Hepatocyte (in vitro differentiated cells): Measurements from ENCODE around the gene AAR2. TPM values are rescaled to one million over a fixed set of nuclear protein-coding genes. Genes with fewer than 3 reads are reported as not detected.

Experiments
- DNase-seq: peaks from one replicate; pipeline ENCODE4 v3.0.0-alpha.2; 2016; ENCODE audit warnings: low spot score
- H2AFZ ChIP-seq: fragments of 200-600 bp; sonication (generic); 2 replicates; pipeline ENCODE4 v1.6.0; 2016; ENCODE audit warnings: antibody characterized with exemption, mild to moderate bottlenecking
- H3K27ac ChIP-seq: fragments of 200-600 bp; sonication (generic); 2 replicates; pipeline ENCODE4 v1.5.1; 2016; ENCODE audit warnings: mild to moderate bottlenecking
- H3K27me3 ChIP-seq: fragments of 200-600 bp; sonication (generic); 2 replicates; pipeline ENCODE4 v1.6.1; 2016
- H3K36me3 ChIP-seq: fragments of 200-600 bp; sonication (generic); replicated peaks from 2 replicates; pipeline ENCODE4 v1.5.1; 2016; ENCODE audit warnings: low read depth; ENCODE audit not compliant: insufficient read depth
- H3K4me1 ChIP-seq: fragments of 200-600 bp; sonication (generic); 2 replicates; pipeline ENCODE4 v1.5.1; 2016; ENCODE audit warnings: mild to moderate bottlenecking, moderate library complexity; ENCODE audit not compliant: insufficient read depth
- H3K4me2 ChIP-seq: fragments of 200-600 bp; sonication (generic); 2 replicates; pipeline ENCODE4 v1.6.0; 2016
- H3K4me3 ChIP-seq: fragments of 200-600 bp; sonication (generic); 2 replicates; pipeline ENCODE4 v1.5.1; 2016; ENCODE audit warnings: mild to moderate bottlenecking
- H3K79me2 ChIP-seq: fragments of 200-600 bp; sonication (generic); 2 replicates; pipeline ENCODE4 v1.6.0; 2017; ENCODE audit warnings: mild to moderate bottlenecking
- H3K9me2 ChIP-seq: fragments of 200-600 bp; sonication (generic); replicated peaks from 2 replicates; pipeline ENCODE4 v1.6.0; 2017; ENCODE audit warnings: mild to moderate bottlenecking; ENCODE audit not compliant: insufficient read depth
- H3K9me3 ChIP-seq: fragments of 200-600 bp; sonication (generic); 2 replicates; pipeline ENCODE4 v1.5.1; 2016; ENCODE audit warnings: low read depth, mild to moderate bottlenecking
- H4K20me1 ChIP-seq: fragments of 200-600 bp; sonication (generic); 2 replicates; pipeline ENCODE4 v1.6.0; 2016; ENCODE audit warnings: mild to moderate bottlenecking; ENCODE audit not compliant: insufficient read depth, poor library complexity, severe bottlenecking
- EZH2 ChIP-seq: fragments of 200-600 bp; sonication (generic); IDR thresholded peaks from 2 replicates; pipeline ENCODE4 v1.6.1; 2016; ENCODE audit warnings: antibody characterized with exemption, mild to moderate bottlenecking, borderline replicate concordance
- EZH2phosphoT487 ChIP-seq: fragments of 200-600 bp; sonication (generic); IDR thresholded peaks from one replicate; pipeline ENCODE4 v1.6.1; 2018; ENCODE audit warnings: antibody characterized with exemption, mild to moderate bottlenecking, low read depth, moderate library complexity; ENCODE audit not compliant: unreplicated experiment, severe bottlenecking
- WGBS: methylation state at CpG from one replicate; pipeline ENCODE4 v1.1.6; 2016; ENCODE audit warnings: low lambda C conversion rate; ENCODE audit errors: missing lambda C conversion rate; 5-methylcytosine and 5-hydroxymethylcytosine counted together
- polyA plus RNA-seq: library from polyadenylated mRNA; unstranded; fragments of >200 nt; fragmentation: Nextera tagmentation; extraction: Ambion mirVana; gene quantifications from 2 replicates; pipeline ENCODE4 v1.2.1, GENCODE V29; 2016
- total RNA-seq: library from RNA; depleted of rRNA; stranded (reverse); fragments of >200 nt; gene quantifications from 2 replicates; pipeline ENCODE4 v1.2.3, GENCODE V29; 2014
- TF ChIP-seq, protein P1 (sequence below): fragments of 200-600 bp; sonication (generic); IDR thresholded peaks from 2 replicates; pipeline ENCODE4 v1.5.1; 2016; ENCODE audit warnings: antibody characterized with exemption, mild to moderate bottlenecking; ENCODE audit not compliant: poor library complexity

Gene AAR2
- total and polyA plus RNA-seq, 2 experiments from 2014 or later = 26.7 to 36.7 TPM

GRCh38 chr20:36275011-36275410 is 38.7 kb downstream of the AAR2 start:
- WGBS = 85% methylated on average over 5 of the region's 5 CpGs
- no peaks in the 10 kb centered on the region for H3K4me1 ChIP-seq
- no peaks in the 10 kb centered on the region for H3K36me3 ChIP-seq
- no peaks in the 10 kb centered on the region for H3K9me2 ChIP-seq
- no peaks in the 10 kb centered on the region for H4K20me1 ChIP-seq
- no peak overlapping the region for H3K4me2 ChIP-seq
- no peaks in the 10 kb centered on the region for H3K9me3 ChIP-seq
- no peak overlapping the region for H2AFZ ChIP-seq
- no peak overlapping the region for H3K27ac ChIP-seq
- no peak for DNase-seq
- TF ChIP-seq EZH2phosphoT487 (no peak), EZH2 (no peak)
- TF ChIP-seq, protein P1, sequence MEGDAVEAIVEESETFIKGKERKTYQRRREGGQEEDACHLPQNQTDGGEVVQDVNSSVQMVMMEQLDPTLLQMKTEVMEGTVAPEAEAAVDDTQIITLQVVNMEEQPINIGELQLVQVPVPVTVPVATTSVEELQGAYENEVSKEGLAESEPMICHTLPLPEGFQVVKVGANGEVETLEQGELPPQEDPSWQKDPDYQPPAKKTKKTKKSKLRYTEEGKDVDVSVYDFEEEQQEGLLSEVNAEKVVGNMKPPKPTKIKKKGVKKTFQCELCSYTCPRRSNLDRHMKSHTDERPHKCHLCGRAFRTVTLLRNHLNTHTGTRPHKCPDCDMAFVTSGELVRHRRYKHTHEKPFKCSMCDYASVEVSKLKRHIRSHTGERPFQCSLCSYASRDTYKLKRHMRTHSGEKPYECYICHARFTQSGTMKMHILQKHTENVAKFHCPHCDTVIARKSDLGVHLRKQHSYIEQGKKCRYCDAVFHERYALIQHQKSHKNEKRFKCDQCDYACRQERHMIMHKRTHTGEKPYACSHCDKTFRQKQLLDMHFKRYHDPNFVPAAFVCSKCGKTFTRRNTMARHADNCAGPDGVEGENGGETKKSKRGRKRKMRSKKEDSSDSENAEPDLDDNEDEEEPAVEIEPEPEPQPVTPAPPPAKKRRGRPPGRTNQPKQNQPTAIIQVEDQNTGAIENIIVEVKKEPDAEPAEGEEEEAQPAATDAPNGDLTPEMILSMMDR = no peak
- no peak overlapping the region for H3K4me3 ChIP-seq
- no peaks in the 10 kb centered on the region for H3K79me2 ChIP-seq
- no peaks in the 10 kb centered on the region for H3K27me3 ChIP-seq

GRCh38 chr20:36275441-36276189 is 39.3 kb downstream of the AAR2 start:
- no peaks in the 10 kb centered on the region for H3K9me2 ChIP-seq
- DNase-seq = no peak
- H3K4me2 ChIP-seq = no peak overlapping the region
- no peaks in the 10 kb centered on the region for H4K20me1 ChIP-seq
- H3K9me3 ChIP-seq = no peaks in the 10 kb centered on the region
- TF ChIP-seq EZH2 = no peak
- no peak for TF ChIP-seq EZH2phosphoT487
- TF ChIP-seq, protein P1 = no peak
- H3K36me3 ChIP-seq = no peaks in the 10 kb centered on the region
- WGBS = 83% methylated on average over 12 of the region's 12 CpGs
- H3K27ac ChIP-seq = no peak overlapping the region
- no peaks in the 10 kb centered on the region for H3K79me2 ChIP-seq
- H3K4me1 ChIP-seq = no peaks in the 10 kb centered on the region
- no peak overlapping the region for H3K4me3 ChIP-seq
- no peak overlapping the region for H2AFZ ChIP-seq
- no peaks in the 10 kb centered on the region for H3K27me3 ChIP-seq

DNA sequence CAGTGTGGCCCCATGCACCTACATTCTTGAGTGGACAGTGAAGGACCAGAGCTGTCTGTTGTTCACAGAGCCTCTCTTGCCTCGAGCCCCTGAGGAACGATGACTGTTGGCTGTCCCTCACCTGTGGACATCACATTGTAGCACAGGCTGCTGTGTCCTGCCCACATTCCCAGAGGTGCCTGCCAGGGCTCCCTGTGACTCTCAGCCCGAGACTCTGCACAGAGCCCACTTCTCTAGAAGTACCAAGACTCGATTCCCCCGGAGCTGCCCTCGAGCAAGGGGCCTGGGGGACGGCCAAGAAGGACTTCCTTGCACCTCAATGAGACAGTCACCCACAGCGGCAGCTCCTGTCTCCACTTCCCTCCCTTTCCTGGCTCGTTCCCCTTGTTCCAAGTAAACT is 41.3 kb downstream of the AAR2 start:
- DNase-seq = no peak
- no peaks in the 10 kb centered on the region for H3K27me3 ChIP-seq
- H3K27ac ChIP-seq = no peak overlapping the region

GRCh38 chr20:36279362-36279761 is 43.1 kb downstream of the AAR2 start:
- Histone ChIP-seq H2AFZ (no peak overlapping the region), H3K4me3 (no peak overlapping the region), H3K27ac (no peak overlapping the region), H3K9me2 (no peaks in the 10 kb centered on the region), H3K4me1 (no peaks in the 10 kb centered on the region), H3K4me2 (no peak overlapping the region), H3K79me2 (no peaks in the 10 kb centered on the region), H3K27me3 (no peaks in the 10 kb centered on the region), H3K9me3 (no peaks in the 10 kb centered on the region), H3K36me3 (no peaks in the 10 kb centered on the region), H4K20me1 (no peaks in the 10 kb centered on the region)
- WGBS = 85% methylated on average over 5 of the region's 5 CpGs
- no peak for TF ChIP-seq EZH2
- TF ChIP-seq EZH2phosphoT487 = no peak
- TF ChIP-seq, protein P1 = no peak
- no peak for DNase-seq

More for the DNA sequence above, 41.3 kb downstream of the AAR2 start:
- no peaks in the 10 kb centered on the region for H3K79me2 ChIP-seq
- H2AFZ ChIP-seq = no peak overlapping the region
- H3K4me2 ChIP-seq = no peak overlapping the region
- H3K9me2 ChIP-seq = no peaks in the 10 kb centered on the region
- H3K4me1 ChIP-seq = no peaks in the 10 kb centered on the region
- no peaks in the 10 kb centered on the region for H3K9me3 ChIP-seq
- TF ChIP-seq EZH2phosphoT487 (no peak), EZH2 (no peak)
- no peaks in the 10 kb centered on the region for H4K20me1 ChIP-seq
- 75% methylated on average over 9 of the region's 9 CpGs for WGBS
- H3K4me3 ChIP-seq = no peak overlapping the region
- no peaks in the 10 kb centered on the region for H3K36me3 ChIP-seq
